Progenitor cell of endocrine pancreas (in vitro differentiated cells): ENCODE data around the gene RELCH. TPM values are rescaled to one million over a fixed set of nuclear protein-coding genes. Genes with fewer than 3 reads are reported as not detected.

Experiments
- DNase-seq: peaks from one replicate; pipeline ENCODE4 v3.0.0; 2021; ENCODE audit warnings: low spot score; ENCODE audit not compliant: unreplicated experiment
- H3K27ac Mint-ChIP-seq: 2 replicates; pipeline ENCODE4 v1.8.0; 2021; ENCODE audit warnings: mild to moderate bottlenecking, moderate library complexity, mixed read lengths
- H3K27me3 Mint-ChIP-seq: 2 replicates; pipeline ENCODE4 v1.8.0; 2021; ENCODE audit warnings: mixed read lengths
- H3K36me3 Mint-ChIP-seq: 2 replicates; pipeline ENCODE4 v1.8.0; 2022; ENCODE audit warnings: mixed read lengths; ENCODE audit not compliant: insufficient read depth
- H3K4me1 Mint-ChIP-seq: 2 replicates; pipeline ENCODE4 v1.8.0; 2021; ENCODE audit warnings: low read depth, mixed read lengths
- H3K4me3 Mint-ChIP-seq: 2 replicates; pipeline ENCODE4 v1.8.0; 2021; ENCODE audit warnings: low read depth, mild to moderate bottlenecking, moderate library complexity, mixed read lengths
- H3K9me3 Mint-ChIP-seq: 2 replicates; pipeline ENCODE4 v1.8.0; 2021; ENCODE audit warnings: low read depth, mixed read lengths
- total RNA-seq: library from RNA; stranded (reverse); gene quantifications from 2 replicates; pipeline ENCODE4 v1.2.1, GENCODE V29; 2021
- TF ChIP-seq, protein P1 (sequence below): fragments of 200-600 bp; sonication (generic); IDR thresholded peaks from one replicate; pipeline ENCODE4 v1.5.0; 2021; ENCODE audit warnings: antibody characterized with exemption, mild to moderate bottlenecking; ENCODE audit not compliant: unreplicated experiment

Gene RELCH
- total RNA-seq, 1 donor from 2014 or later: 34.7 TPM

- Mint-ChIP-seq H3K9me3 (no peaks in the 10 kb centered on the region), H3K27ac (no peak overlapping the region), H3K27me3 (peaks cover 17% of the 10 kb centered on the region), H3K36me3 (no peaks in the 10 kb centered on the region), H3K4me3 (no peak overlapping the region), H3K4me1 (no peaks in the 10 kb centered on the region)
- no peak for DNase-seq
- TF ChIP-seq, protein P1, sequence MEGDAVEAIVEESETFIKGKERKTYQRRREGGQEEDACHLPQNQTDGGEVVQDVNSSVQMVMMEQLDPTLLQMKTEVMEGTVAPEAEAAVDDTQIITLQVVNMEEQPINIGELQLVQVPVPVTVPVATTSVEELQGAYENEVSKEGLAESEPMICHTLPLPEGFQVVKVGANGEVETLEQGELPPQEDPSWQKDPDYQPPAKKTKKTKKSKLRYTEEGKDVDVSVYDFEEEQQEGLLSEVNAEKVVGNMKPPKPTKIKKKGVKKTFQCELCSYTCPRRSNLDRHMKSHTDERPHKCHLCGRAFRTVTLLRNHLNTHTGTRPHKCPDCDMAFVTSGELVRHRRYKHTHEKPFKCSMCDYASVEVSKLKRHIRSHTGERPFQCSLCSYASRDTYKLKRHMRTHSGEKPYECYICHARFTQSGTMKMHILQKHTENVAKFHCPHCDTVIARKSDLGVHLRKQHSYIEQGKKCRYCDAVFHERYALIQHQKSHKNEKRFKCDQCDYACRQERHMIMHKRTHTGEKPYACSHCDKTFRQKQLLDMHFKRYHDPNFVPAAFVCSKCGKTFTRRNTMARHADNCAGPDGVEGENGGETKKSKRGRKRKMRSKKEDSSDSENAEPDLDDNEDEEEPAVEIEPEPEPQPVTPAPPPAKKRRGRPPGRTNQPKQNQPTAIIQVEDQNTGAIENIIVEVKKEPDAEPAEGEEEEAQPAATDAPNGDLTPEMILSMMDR: no peak
Observed at GRCh38 chr18:62347089-62347506, 160.0 kb downstream of the RELCH start.

DNA sequence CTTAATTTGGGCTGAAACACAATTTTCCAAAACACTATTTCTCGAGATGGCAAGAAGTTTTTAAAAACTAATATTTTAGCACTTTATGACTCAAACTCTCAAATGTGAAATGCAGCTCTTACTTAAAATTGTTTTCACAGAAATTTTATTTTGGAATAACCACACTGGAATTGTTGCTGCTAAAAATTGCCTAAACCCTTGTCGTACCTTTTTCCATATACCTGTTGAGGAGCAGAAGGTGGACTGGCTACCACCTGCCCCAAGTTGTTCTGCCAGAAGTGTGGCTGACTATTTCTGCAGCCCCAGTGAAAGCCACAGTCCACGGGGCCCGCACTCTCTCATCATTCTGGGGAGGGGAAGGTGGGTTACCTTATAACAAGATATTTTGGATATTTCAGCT lies 161.4 kb downstream of the RELCH start:
- Mint-ChIP-seq H3K4me1 (no peaks in the 10 kb centered on the region), H3K9me3 (no peaks in the 10 kb centered on the region), H3K27me3 (peaks cover 17% of the 10 kb centered on the region), H3K36me3 (no peaks in the 10 kb centered on the region), H3K27ac (no peak overlapping the region), H3K4me3 (no peak overlapping the region)
- TF ChIP-seq, protein P1: no peak
- no peak for DNase-seq

GRCh38 chr18:62353170-62353569 lies 166.1 kb downstream of the RELCH start:
- H3K9me3 Mint-ChIP-seq: no peaks in the 10 kb centered on the region
- TF ChIP-seq, protein P1: no peak

DNA sequence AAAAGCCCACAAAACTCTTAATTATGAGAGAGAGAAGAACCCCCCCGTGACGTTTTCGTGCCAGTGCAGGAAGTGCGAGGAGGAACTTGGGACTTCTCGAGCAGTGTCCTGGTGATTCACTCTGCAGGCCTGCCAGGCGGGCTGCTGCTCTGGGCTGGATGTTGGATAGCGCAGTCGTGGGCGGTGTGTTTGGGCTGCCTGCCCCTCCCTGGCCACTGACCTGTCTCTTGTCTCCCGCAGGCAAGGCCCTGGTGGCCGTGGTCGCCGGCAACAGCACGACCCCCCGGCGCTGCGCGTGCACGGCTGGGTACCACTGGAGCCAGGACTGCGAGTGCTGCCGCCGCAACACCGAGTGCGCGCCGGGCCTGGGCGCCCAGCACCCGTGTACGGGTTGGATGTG lies 167.1 kb downstream of the RELCH start:
- TF ChIP-seq, protein P1: no peak
- DNase-seq: no peak
- no peak overlapping the region for H3K27ac Mint-ChIP-seq
- H3K36me3 Mint-ChIP-seq: no peaks in the 10 kb centered on the region
- no peaks in the 10 kb centered on the region for H3K9me3 Mint-ChIP-seq
- H3K4me3 Mint-ChIP-seq: no peak overlapping the region
- H3K4me1 Mint-ChIP-seq: peaks cover 11% of the 10 kb centered on the region
- no peaks in the 10 kb centered on the region for H3K27me3 Mint-ChIP-seq

More at GRCh38 chr18:62353170-62353569, 166.1 kb downstream of the RELCH start:
- H3K27me3 Mint-ChIP-seq: peaks cover 2% of the 10 kb centered on the region
- H3K4me3 Mint-ChIP-seq: no peak overlapping the region
- no peak overlapping the region for H3K27ac Mint-ChIP-seq
- no peaks in the 10 kb centered on the region for H3K36me3 Mint-ChIP-seq
- DNase-seq: no peak
- H3K4me1 Mint-ChIP-seq: peaks cover 7% of the 10 kb centered on the region

GRCh38 chr18:62357079-62357719 lies 170.1 kb downstream of the RELCH start:
- no peaks in the 10 kb centered on the region for H3K27me3 Mint-ChIP-seq
- no peak overlapping the region for H3K27ac Mint-ChIP-seq
- TF ChIP-seq, protein P1: no peak
- H3K4me3 Mint-ChIP-seq: no peak overlapping the region
- H3K4me1 Mint-ChIP-seq: peaks cover 11% of the 10 kb centered on the region
- H3K36me3 Mint-ChIP-seq: no peaks in the 10 kb centered on the region
- H3K9me3 Mint-ChIP-seq: no peaks in the 10 kb centered on the region
- no peak for DNase-seq

Other genes with a start within 250 kb of the RELCH start
- 34.9 and 35.9 TPM in 2 replicates for gene PIGN, start 199 bp upstream of the RELCH start, total RNA-seq
- 0.43 and 0.64 TPM in 2 replicates for gene TNFRSF11A, start 138.1 kb downstream of the RELCH start, total RNA-seq